H1 (cell line): ENCODE results near the gene SPRED1. TPM values are rescaled to one million over a fixed set of nuclear protein-coding genes. Genes with fewer than 3 reads are reported as not detected.

ENCODE experiments used
- CTCF ChIA-PET: fragments of 300-600 bp; sonication (Branson Sonifier 250); formaldehyde crosslinking; loops from one replicate; lab custom pipeline; 2021; ENCODE audit not compliant: partially characterized antibody; lab: Charles Lee
- POLR2A ChIA-PET: fragments of 300-600 bp; sonication (Branson Sonifier 250); formaldehyde crosslinking; loops from one replicate; lab custom pipeline; 2021; ENCODE audit warnings: inconsistent platforms; ENCODE audit not compliant: partially characterized antibody; lab: Charles Lee
- DNase-seq, 2 experiments: peaks; one replicate each; pipeline versions ENCODE4 v3.0.0 to v3.0.0-alpha.2; 2010 to 2022; ENCODE audit warnings: low spot score in 2 of 2, low read depth in 1 of 2, mixed read lengths in 1 of 2
- FAIRE-seq: peaks from 2 replicates; lab custom pipeline; 2011; peaks lifted over from hg19 to GRCh38; lab: Jason Lieb, UNC
- H2AFZ ChIP-seq: 2 replicates; pipeline ENCODE4 v1.8.1; 2012; ENCODE audit warnings: low read length, inconsistent platforms
- H2AK5ac ChIP-seq: 2 replicates; pipeline ENCODE4 v1.6.1; 2013; ENCODE audit warnings: low read depth, low read length
- H2BK120ac ChIP-seq: replicated peaks from 2 replicates; pipeline ENCODE3; 2013; ENCODE audit warnings: low read depth, low read length, inconsistent platforms
- H2BK12ac ChIP-seq: 2 replicates; pipeline ENCODE4 v1.6.1; 2013; ENCODE audit warnings: low read depth, low read length
- H2BK15ac ChIP-seq: 2 replicates; pipeline ENCODE4 v1.6.1; 2013; ENCODE audit warnings: low read length
- H2BK20ac ChIP-seq: 2 replicates; pipeline ENCODE4 v1.6.1; 2013; ENCODE audit warnings: low read length
- H2BK5ac ChIP-seq: 2 replicates; pipeline ENCODE4 v1.6.1; 2013; ENCODE audit warnings: low read depth, low read length
- H3K14ac ChIP-seq: 2 replicates; pipeline ENCODE4 v1.6.1; 2013; ENCODE audit warnings: inconsistent platforms; ENCODE audit not compliant: insufficient read length
- H3K18ac ChIP-seq: 2 replicates; pipeline ENCODE4 v1.6.1; 2013; ENCODE audit warnings: low read length; ENCODE audit errors: extremely low read depth
- H3K23ac ChIP-seq: 2 replicates; pipeline ENCODE4 v1.6.1; 2013; ENCODE audit warnings: inconsistent platforms; ENCODE audit not compliant: insufficient read length
- H3K23me2 ChIP-seq: 2 replicates; pipeline ENCODE4 v1.6.1; 2013; ENCODE audit warnings: low read depth, low read length
- H3K27ac ChIP-seq: 2 replicates; pipeline ENCODE4 v1.6.1; 2011; ENCODE audit warnings: low read depth, low read length, inconsistent platforms
- H3K27me3 ChIP-seq, 4 experiments: replicated peaks in 1 of 4; 1 replicate in 1 of 4; 2 replicates in 3 of 4; pipeline versions ENCODE4 v1.6.1 to v1.8.1; 2011 to 2013; ENCODE audit warnings: low read length in 3 of 4, mild to moderate bottlenecking in 3 of 4, inconsistent platforms in 2 of 4, mixed read lengths in 2 of 4, moderate library complexity in 1 of 4; ENCODE audit not compliant: control insufficient read depth in 3 of 4, insufficient read depth in 3 of 4; ENCODE audit errors: extremely low read depth in 1 of 4
- H3K36me3 ChIP-seq, 4 experiments: 2 replicates each; pipeline versions ENCODE4 v1.6.1 to v1.8.1; 2011 to 2013; ENCODE audit warnings: mild to moderate bottlenecking in 4 of 4, low read length in 3 of 4, moderate library complexity in 2 of 4, control low read depth in 1 of 4, inconsistent platforms in 1 of 4; ENCODE audit not compliant: insufficient read depth in 4 of 4, control insufficient read depth in 2 of 4
- H3K4ac ChIP-seq: replicated peaks from 2 replicates; pipeline ENCODE3; 2013; ENCODE audit warnings: low read length, low read depth, mixed read lengths, inconsistent platforms; ENCODE audit not compliant: insufficient read length
- H3K4me1 ChIP-seq, 4 experiments: replicated peaks in 1 of 4; 1 replicate in 1 of 4; 2 replicates in 3 of 4; pipeline versions ENCODE4 v1.6.1 to v1.8.1; 2011 to 2013; ENCODE audit warnings: low read length in 3 of 4, inconsistent platforms in 2 of 4, mixed read lengths in 1 of 4; ENCODE audit not compliant: insufficient read depth in 4 of 4, control insufficient read depth in 3 of 4
- H3K4me2 ChIP-seq, 2 experiments: 2 replicates each; pipeline versions ENCODE4 v1.6.1 to v1.8.1; 2011 to 2013; ENCODE audit warnings: low read depth in 2 of 2, low read length in 2 of 2, control low read depth in 1 of 2, inconsistent platforms in 1 of 2, mild to moderate bottlenecking in 1 of 2; ENCODE audit not compliant: insufficient read depth in 1 of 2
- H3K4me3 ChIP-seq, 4 experiments: fragments of 200-600, 300-600 bp in 1 of 4; sonication (generic), shearing (Covaris generic), sonication (Bioruptor Twin) in 1 of 4; 2 replicates each; pipeline versions ENCODE4 v1.5.1 to v1.8.1; 2011 to 2016; ENCODE audit warnings: low read length in 4 of 4, low read depth in 3 of 4, control low read depth in 2 of 4, inconsistent platforms in 2 of 4, mild to moderate bottlenecking in 2 of 4, mixed read lengths in 1 of 4, moderate library complexity in 1 of 4; ENCODE audit not compliant: insufficient read depth in 2 of 4; ENCODE audit errors: extremely low read depth in 1 of 4
- H3K56ac ChIP-seq: replicated peaks from 2 replicates; pipeline ENCODE3; 2013; ENCODE audit warnings: low read depth, mild to moderate bottlenecking, mixed read lengths, low read length, inconsistent platforms; ENCODE audit not compliant: insufficient read length
- H3K79me1 ChIP-seq: 2 replicates; pipeline ENCODE4 v1.6.1; 2013; ENCODE audit warnings: low read depth, low read length, control low read depth
- H3K79me2 ChIP-seq, 2 experiments: 2 replicates each; pipeline versions ENCODE4 v1.6.1 to v1.8.1; 2012 to 2013; ENCODE audit warnings: low read length in 2 of 2, mild to moderate bottlenecking in 2 of 2, inconsistent platforms in 1 of 2; ENCODE audit not compliant: insufficient read depth in 2 of 2, control insufficient read depth in 1 of 2
- H3K9ac ChIP-seq, 4 experiments: replicated peaks in 1 of 4; 1 replicate in 1 of 4; 2 replicates in 3 of 4; pipeline versions ENCODE4 v1.6.1 to v1.8.1; 2011 to 2013; ENCODE audit warnings: low read depth in 3 of 4, low read length in 3 of 4, control low read depth in 2 of 4, mild to moderate bottlenecking in 2 of 4, moderate library complexity in 2 of 4, inconsistent platforms in 1 of 4; ENCODE audit errors: extremely low read depth in 1 of 4
- H3K9me3 ChIP-seq, 2 experiments: 2 replicates each; pipeline versions ENCODE4 v1.6.1 to v1.8.1; 2012 to 2013; ENCODE audit warnings: mild to moderate bottlenecking in 2 of 2, moderate library complexity in 2 of 2, control low read depth in 1 of 2, inconsistent platforms in 1 of 2, low read depth in 1 of 2, low read length in 1 of 2, mixed read lengths in 1 of 2; ENCODE audit not compliant: insufficient read depth in 2 of 2
- H4K20me1 ChIP-seq, 2 experiments: replicated peaks in 1 of 2; 2 replicates each; pipeline versions ENCODE3 to v1.8.1; 2011 to 2013; ENCODE audit warnings: inconsistent platforms in 2 of 2, low read length in 2 of 2, mild to moderate bottlenecking in 1 of 2; ENCODE audit not compliant: insufficient read depth in 2 of 2, control insufficient read depth in 1 of 2
- H4K5ac ChIP-seq: 2 replicates; pipeline ENCODE4 v1.6.1; 2013; ENCODE audit warnings: low read length, low read depth, mixed read lengths, inconsistent platforms; ENCODE audit not compliant: insufficient read length
- H4K8ac ChIP-seq: 2 replicates; pipeline ENCODE4 v1.8.0; 2013; ENCODE audit warnings: mild to moderate bottlenecking, moderate library complexity, low read length, inconsistent platforms; ENCODE audit not compliant: insufficient read depth; ENCODE audit errors: extremely low read depth
- H4K91ac ChIP-seq: replicated peaks from 2 replicates; pipeline ENCODE3; 2013; ENCODE audit warnings: low read length, mixed read lengths, inconsistent platforms; ENCODE audit not compliant: insufficient read length
- ATF2 ChIP-seq: IDR thresholded peaks from 2 replicates; pipeline ENCODE4 v1.6.1; 2012; ENCODE audit warnings: low read length, inconsistent platforms
- E2F6 ChIP-seq: IDR thresholded peaks from 2 replicates; pipeline ENCODE4 v1.6.1; 2012; ENCODE audit warnings: inconsistent platforms
- GABPA ChIP-seq: IDR thresholded peaks from 2 replicates; pipeline ENCODE4 v1.6.1; 2011; ENCODE audit warnings: mild to moderate bottlenecking, low read length, moderate library complexity, borderline replicate concordance; ENCODE audit not compliant: insufficient read depth
- PHF8 ChIP-seq: fragments of 200-600 bp; sonication (generic); conservative IDR thresholded peaks from 2 replicates; pipeline ENCODE4 v1.7.1; 2012; ENCODE audit warnings: low read depth, mild to moderate bottlenecking, inconsistent platforms, low read length, moderate library complexity
- POLR2A ChIP-seq, 2 experiments: IDR thresholded peaks; 1 replicate in 1 of 2; 2 replicates in 1 of 2; pipeline ENCODE4 v1.6.1; 2011; ENCODE audit warnings: low read depth in 2 of 2, low read length in 2 of 2, mild to moderate bottlenecking in 2 of 2; ENCODE audit errors: control extremely low read depth in 1 of 2
- POLR2AphosphoS5 ChIP-seq: IDR thresholded peaks from 2 replicates; pipeline ENCODE4 v1.6.1; 2011; ENCODE audit warnings: low read depth, low read length
- SP1 ChIP-seq: IDR thresholded peaks from 2 replicates; pipeline ENCODE4 v1.6.1; 2011; ENCODE audit warnings: low read depth, low read length
- SP4 ChIP-seq: IDR thresholded peaks from 2 replicates; pipeline ENCODE4 v1.6.1; 2012; ENCODE audit warnings: low read length, inconsistent platforms
- TBP ChIP-seq: IDR thresholded peaks from 2 replicates; pipeline ENCODE4 v1.6.1; 2011; ENCODE audit warnings: low read depth, low read length, improper control_type of control experiment
- USF2 ChIP-seq: IDR thresholded peaks from 2 replicates; pipeline ENCODE4 v1.6.1; 2011; ENCODE audit warnings: low read length, improper control_type of control experiment
- WGBS, 2 experiments: shearing (Covaris generic) in 1 of 2; methylation state at CpG; one replicate each; pipeline versions ENCODE4 v1.1.6 to v1.1.7; 2013 to 2015; ENCODE audit warnings: low lambda C conversion rate in 2 of 2, mixed read lengths in 2 of 2, inconsistent platforms in 1 of 2, low coverage in 1 of 2, missing lambda C conversion rate in 1 of 2; ENCODE audit not compliant: insufficient replicate concordance in 2 of 2, insufficient coverage in 1 of 2, insufficient read length in 1 of 2; ENCODE audit errors: extremely low coverage in 1 of 2, missing lambda C conversion rate in 1 of 2; 5-methylcytosine and 5-hydroxymethylcytosine counted together
- polyA plus RNA-seq, 7 experiments: library from polyadenylated mRNA; depleted of rRNA in 3 of 7; stranded (reverse) in 5 of 7; unstranded in 2 of 7; fragments of >200 nt in 5 of 7; fragments of 200-250 nt in 2 of 7; gene quantifications; 1 replicate in 5 of 7; 2 replicates in 1 of 7; 4 replicates in 1 of 7; pipeline versions ENCODE4 v1.2.1 to v1.2.3, GENCODE V29; 2011 to 2013; ENCODE audit warnings: missing spikeins in 2 of 7, mixed read lengths in 2 of 7
- total RNA-seq: library from RNA; stranded (reverse); fragmentation: NEBNext Ultra II Directional; extraction: Animal tissue kit (Norgen Biotek cat#: 25700); gene quantifications from 2 replicates; pipeline ENCODE4 v1.2.1, GENCODE V29; 2021

SPRED1 gene
- total and polyA plus RNA-seq, 2 of the 8 experiments (the other 6 are each of a cell fraction or from before 2014, with no cell fraction given) = 5.5 to 30.3 TPM

GRCh38 chr15:38300395-38300794 lies 47.8 kb downstream of the SPRED1 start:
- Histone ChIP-seq H3K9me3 (no peaks in the 10 kb centered on the region), H3K23me2 (no peaks in the 10 kb centered on the region), H4K20me1 (peaks cover 4 to 5% of the 10 kb centered on the region in 2 experiments), H4K91ac (no peak overlapping the region), H4K8ac (no peak overlapping the region), H3K79me2 (peaks cover 0 to 83% of the 10 kb centered on the region in 2 experiments; a peak in 3 of 4 replicates), H2BK20ac (no peak overlapping the region), H2BK12ac (no peak overlapping the region), H4K5ac (no peak overlapping the region), H2BK15ac (no peak overlapping the region), H3K27ac (no peak overlapping the region), H3K4ac (no peak overlapping the region), H3K9ac (no peak overlapping the region), H3K27me3 (no peaks in the 10 kb centered on the region), H3K14ac (no peak overlapping the region), H2AFZ (no peak overlapping the region), H3K18ac (no peak overlapping the region), H3K79me1 (no peaks in the 10 kb centered on the region), H3K23ac (no peak overlapping the region), H2BK5ac (no peak overlapping the region), H2AK5ac (no peak overlapping the region), H2BK120ac (no peak overlapping the region), H3K4me1 (peaks cover 0 to 5% (median 0%) of the 10 kb centered on the region in 4 experiments; a peak in 3 of 7 replicates), H3K4me2 (no peak overlapping the region), H3K56ac (no peak overlapping the region), H3K4me3 (no peak overlapping the region), H3K36me3 (peaks cover 0 to 4% (median 0%) of the 10 kb centered on the region in 4 experiments; a peak in 2 of 8 replicates)
- CTCF ChIA-PET = no interaction called here
- FAIRE-seq (no peak), DNase-seq (no peak)
- WGBS, 2 experiments = 91% methylated on average over 2 of the region's 2 CpGs; no CpG with 5 or more reads in 1 of the 2 experiments
- POLR2A ChIA-PET = interaction anchor here (1.3 kb wide), 1 partner anchor 9 kb away, joined by 3 read pairs; no protein-coding TSS in a partner anchor
- no peak for TF ChIP-seq POLR2AphosphoS5
- TF ChIP-seq SP4 = no peak
- TF ChIP-seq ATF2 = no peak
- TF ChIP-seq E2F6 = no peak
- TF ChIP-seq TBP = no peak
- no peak for TF ChIP-seq PHF8
- no peak for TF ChIP-seq SP1
- TF ChIP-seq GABPA = no peak
- no peak for TF ChIP-seq POLR2A (IDR thresholded peaks at IDR 0.05; ENCODE audit: control extremely low read depth in 1 of 2, low read depth in 2 of 2, low read length in 2 of 2)
- no peak for TF ChIP-seq USF2
